ENCODE data around the gene AAK1.

DNA sequence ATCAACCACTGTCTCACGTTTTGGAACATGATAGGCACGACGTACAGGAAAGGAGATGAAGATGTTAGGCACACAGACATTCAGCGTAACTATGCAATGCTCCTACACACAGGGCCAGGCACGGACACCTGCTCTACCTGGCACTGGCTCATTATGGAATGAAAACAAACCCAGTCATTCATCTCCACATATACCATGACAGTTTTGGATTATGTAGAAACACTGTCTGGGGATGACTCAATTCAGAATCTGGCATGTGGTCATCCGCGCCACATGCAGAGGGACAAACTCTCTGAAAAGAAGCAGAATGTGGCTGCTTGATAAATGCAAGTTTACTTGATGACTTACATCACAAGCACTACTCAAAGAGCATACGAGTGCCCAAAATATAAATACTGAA, 176.8 kb downstream of the AAK1 start:
- TF ChIP-seq CTCF (IDR thresholded peaks at IDR 0.05), result no peak
- no peak for TF ChIP-seq POLR2A (IDR thresholded peaks at IDR 0.05)

All from lower leg skin (tissue), 3 donors.